Sigmoid colon (tissue), 7 donors: Measurements from ENCODE around the gene MCEE. TPM values are rescaled to one million over a fixed set of nuclear protein-coding genes. Genes with fewer than 3 reads are reported as not detected.

Experiments used
- DNase-seq: peaks from one replicate; pipeline ENCODE4 v3.0.0-alpha.2; 2019
- H3K27ac ChIP-seq, 4 donors: fragments of 200-600 bp; sonication (generic); one replicate each; pipeline ENCODE4 v1.5.1; 2016 to 2019; ENCODE audit warnings: mild to moderate bottlenecking in 1 of 4
- H3K27me3 ChIP-seq, 3 donors: fragments of 200-600 bp; sonication (generic); one replicate each; pipeline ENCODE4 v1.5.1; 2019; ENCODE audit warnings: mild to moderate bottlenecking in 1 of 3
- H3K36me3 ChIP-seq, 4 donors: fragments of 200-600 bp; sonication (generic); one replicate each; pipeline ENCODE4 v1.5.1; 2016 to 2019
- H3K4me1 ChIP-seq, 4 donors: fragments of 200-600 bp; sonication (generic); one replicate each; pipeline ENCODE4 v1.5.1; 2017 to 2019
- H3K4me3 ChIP-seq, 4 donors: fragments of 200-600 bp; sonication (generic); one replicate each; pipeline ENCODE4 v1.5.1; 2017 to 2019; ENCODE audit warnings: mild to moderate bottlenecking in 2 of 4, moderate library complexity in 1 of 4
- H3K9me3 ChIP-seq, 4 donors: fragments of 200-600 bp in 3 of 4; sonication (generic) in 3 of 4; one replicate each; pipeline versions ENCODE4 v1.5.1 to v1.6.1; 2013 to 2019
- CTCF ChIP-seq, 4 experiments: fragments of 450-650 bp in 3 of 4; fragments of 200-600 bp in 1 of 4; IDR thresholded peaks; one replicate each; pipeline ENCODE4 v1.5.1; 2016 to 2019; ENCODE audit warnings: antibody characterized with exemption in 4 of 4, mild to moderate bottlenecking in 3 of 4, moderate library complexity in 2 of 4
- EP300 ChIP-seq, 4 donors: sonication (generic); formaldehyde crosslinking; IDR thresholded peaks; one replicate each; pipeline ENCODE4 v1.6.1; 2017; ENCODE audit warnings: antibody characterized with exemption in 4 of 4
- POLR2A ChIP-seq, 2 donors: fragments of 450-650 bp; IDR thresholded peaks; one replicate each; pipeline ENCODE4 v1.6.1; 2016; ENCODE audit warnings: antibody characterized with exemption in 2 of 2, mild to moderate bottlenecking in 2 of 2, moderate library complexity in 2 of 2
- POLR2AphosphoS5 ChIP-seq, 4 donors: sonication (generic); formaldehyde crosslinking; IDR thresholded peaks; one replicate each; pipeline ENCODE4 v1.6.1; 2017; ENCODE audit warnings: antibody characterized with exemption in 4 of 4
- WGBS, 2 donors: extraction: QIAGEN DNeasy Blood & Tissue Kit; methylation state at CpG; one replicate each; pipeline ENCODE4 v1.1.7; 2013; 5-methylcytosine and 5-hydroxymethylcytosine counted together
- intact Hi-C: fragments of 100-400 bp; cut with DNase I; formaldehyde crosslinking; loops from one replicate; pipeline ENCODE4 v1.15.1; 2023
- polyA plus RNA-seq, 3 donors: library from polyadenylated mRNA; stranded (reverse); fragments of 200-250 nt; gene quantifications; one replicate each; pipeline ENCODE4 v1.2.3, GENCODE V29; 2013
- total RNA-seq, 4 donors: library from RNA; depleted of rRNA; stranded (reverse); fragments of >200 nt; gene quantifications; one replicate each; pipeline ENCODE4 v1.1.0, GENCODE V29; 2016
- donor health status: healthy with polysubstance abuse.
- donor health status: Bipolar disorder and iron deficiency.
- donor health status: healthy.

Gene MCEE
- total and polyA plus RNA-seq, 7 donors, result 8.1 to 46.2 (median 18.8) TPM

DNA sequence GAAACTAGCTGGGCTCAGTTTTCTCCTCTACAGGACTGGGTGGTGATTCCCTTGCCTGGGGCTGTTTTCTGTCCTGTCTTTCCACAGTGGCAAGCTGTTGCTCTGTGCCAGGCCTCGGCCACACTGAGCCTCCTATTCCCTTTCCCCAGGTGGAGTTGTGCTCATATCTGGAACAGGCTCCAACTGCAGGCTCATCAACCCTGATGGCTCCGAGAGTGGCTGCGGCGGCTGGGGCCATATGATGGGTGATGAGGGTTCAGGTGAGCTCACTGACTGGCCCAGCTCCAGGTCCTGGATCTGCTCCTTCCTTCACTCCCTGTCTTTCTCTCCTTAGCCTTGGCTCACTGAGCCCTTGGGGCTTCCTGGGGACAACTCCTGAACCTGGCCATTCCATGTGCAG is 57.5 kb downstream of the MCEE start:
- Histone ChIP-seq H3K4me3 (no peak overlapping the region), H3K36me3 (peaks cover 6 to 62% (median 28%) of the 10 kb centered on the region in 4 donors), H3K9me3 (no peaks in the 10 kb centered on the region), H3K27me3 (no peaks in the 10 kb centered on the region), H3K27ac (peak overlapping the region in 2 of 4 donors; percentile 1 to 29), H3K4me1 (peaks cover 0 to 35% (median 31%) of the 10 kb centered on the region in 4 donors)
- intact Hi-C loops, result no loop called here
- TF ChIP-seq POLR2A (IDR thresholded peaks at IDR 0.05) (no peak), POLR2AphosphoS5 (IDR thresholded peaks at IDR 0.05) (no peak), EP300 (IDR thresholded peaks at IDR 0.05) (no peak), CTCF (IDR thresholded peaks at IDR 0.05) (no peak)
- 96% methylated on average over 4 of the region's 4 CpGs for WGBS, 2 donors
- peak; percentile 63 for DNase-seq

DNA sequence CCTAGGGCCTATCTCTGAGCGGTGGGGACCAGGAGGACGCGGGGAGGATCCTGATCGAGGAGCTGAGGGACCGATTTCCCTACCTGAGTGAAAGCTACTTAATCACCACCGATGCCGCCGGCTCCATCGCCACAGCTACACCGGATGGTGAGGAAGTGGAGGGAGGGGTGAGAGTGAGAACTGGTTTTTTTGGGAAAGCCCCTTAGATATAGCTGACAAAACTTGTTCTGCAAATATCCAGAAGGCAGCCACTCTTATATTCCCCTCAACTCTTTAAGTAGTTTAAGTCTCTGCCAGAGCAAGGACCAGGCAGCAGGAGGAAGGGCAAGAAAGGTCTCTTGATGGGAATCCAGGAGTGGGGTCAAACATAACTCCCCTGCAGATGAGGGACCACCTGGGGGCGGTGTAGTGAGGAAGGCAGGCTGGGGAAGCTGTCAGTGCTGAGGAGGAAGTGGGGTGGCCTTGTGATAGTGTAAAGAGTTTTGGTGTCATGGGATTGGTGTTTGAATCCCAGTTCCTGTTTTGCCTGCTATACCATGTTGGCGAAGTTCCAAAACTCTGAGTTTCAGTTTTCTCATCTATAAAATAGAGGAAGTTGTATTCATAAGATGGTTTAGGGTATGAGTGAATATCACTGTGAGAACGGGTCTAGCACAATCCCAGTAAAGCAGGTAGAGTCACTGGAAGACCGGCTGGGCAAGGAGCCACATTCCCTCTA is 58.2 kb downstream of the MCEE start:
- H3K36me3 ChIP-seq, result peaks cover 6 to 56% (median 26%) of the 10 kb centered on the region in 4 donors
- peaks cover 0 to 38% (median 34%) of the 10 kb centered on the region in 4 donors for H3K4me1 ChIP-seq
- no peak for TF ChIP-seq POLR2A (IDR thresholded peaks at IDR 0.05)
- no peak for TF ChIP-seq CTCF (IDR thresholded peaks at IDR 0.05)
- TF ChIP-seq POLR2AphosphoS5 (IDR thresholded peaks at IDR 0.05), result no peak
- no peak for TF ChIP-seq EP300 (IDR thresholded peaks at IDR 0.05)
- H3K9me3 ChIP-seq, result no peaks in the 10 kb centered on the region
- peak; percentile 66 for DNase-seq
- H3K27me3 ChIP-seq, result no peaks in the 10 kb centered on the region
- no peak overlapping the region for H3K4me3 ChIP-seq
- intact Hi-C loops, result no loop called here
- WGBS, 2 donors, result 57 to 72% methylated on average over 14 of the region's 14 CpGs
- H3K27ac ChIP-seq, result peak overlapping the region in 3 of 4 donors; percentile 3 to 34 (median 25)

- peaks cover 6 to 42% (median 18%) of the 10 kb centered on the region in 4 donors for H3K36me3 ChIP-seq
- WGBS, 2 donors, result 51 to 68% methylated on average over 10 of the region's 10 CpGs
- H3K4me1 ChIP-seq, result peaks cover 0 to 38% (median 34%) of the 10 kb centered on the region in 4 donors
- H3K27ac ChIP-seq, result no peak overlapping the region
- DNase-seq, result peak; percentile 56
- H3K4me3 ChIP-seq, result no peak overlapping the region
- intact Hi-C loops, result no loop called here
- no peaks in the 10 kb centered on the region for H3K27me3 ChIP-seq
- no peaks in the 10 kb centered on the region for H3K9me3 ChIP-seq
- TF ChIP-seq CTCF (IDR thresholded peaks at IDR 0.05), result no peak
- TF ChIP-seq POLR2A (IDR thresholded peaks at IDR 0.05), result no peak
Observed at GRCh38 chr2:71070294-71071093, 59.5 kb downstream of the MCEE start.

DNA sequence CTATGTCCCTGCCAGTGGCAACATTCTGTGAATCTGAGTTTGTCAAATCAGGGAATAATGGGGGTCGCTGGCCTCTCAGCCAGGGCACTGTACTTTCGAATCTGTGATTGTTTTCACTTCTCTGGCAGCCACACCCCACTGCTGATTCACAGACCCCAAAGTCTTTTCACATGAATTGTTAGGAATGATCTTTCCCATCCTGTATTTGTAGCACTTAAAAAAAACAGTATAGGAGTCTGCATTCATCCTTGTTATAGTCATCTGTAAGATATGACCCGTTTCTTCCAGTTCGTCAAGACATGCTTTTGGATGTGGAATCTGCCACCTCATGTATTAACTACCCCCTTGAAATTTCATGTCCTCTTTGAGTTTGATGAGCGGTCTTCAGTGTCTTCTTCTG is 60.7 kb downstream of the MCEE start:
- intact Hi-C loops, result loop anchor here (2.0 to 5.0 kb wide), 3 partner anchors 61 to 92 kb away; partner anchors contain the start of genes ANKRD53, MCEE, MPHOSPH10 and TEX261
- peak overlapping the region; percentile 92 to 96 (median 94) for H3K27ac ChIP-seq

More for the DNA sequence above, 60.7 kb downstream of the MCEE start:
- H3K4me3 ChIP-seq, result peak overlapping the region; percentile 79 to 89 (median 80)
- WGBS, 2 donors, result 42 to 60% methylated on average over 5 of the region's 5 CpGs
- peaks cover 0 to 31% (median 14%) of the 10 kb centered on the region in 4 donors for H3K36me3 ChIP-seq
- H3K4me1 ChIP-seq, result peaks cover 0 to 38% (median 34%) of the 10 kb centered on the region in 4 donors
- no peaks in the 10 kb centered on the region for H3K27me3 ChIP-seq
- TF ChIP-seq POLR2AphosphoS5 (IDR thresholded peaks at IDR 0.05), result no peak
- no peak for TF ChIP-seq POLR2A (IDR thresholded peaks at IDR 0.05)
- TF ChIP-seq EP300 (IDR thresholded peaks at IDR 0.05), result no peak
- no peak for TF ChIP-seq CTCF (IDR thresholded peaks at IDR 0.05)
- H3K9me3 ChIP-seq, result no peaks in the 10 kb centered on the region
- DNase-seq, result peak; percentile 43
